Neutrophil (primary cell): ENCODE results near the gene SSC4D.
"Not testable (repeated sequence)": the region's sequence is repeated elsewhere in the genome, so short reads cannot be mapped to it uniquely, and the experiment has no call there.

ENCODE experiments used
- H3K27ac ChIP-seq: fragments of 200-600 bp; sonication (generic); 2 replicates; pipeline ENCODE4 v1.5.1; 2016; ENCODE audit warnings: mild to moderate bottlenecking, moderate library complexity
- H3K27me3 ChIP-seq: fragments of 200-600 bp; sonication (generic); 2 replicates; pipeline ENCODE4 v1.6.0; 2016; ENCODE audit warnings: mild to moderate bottlenecking
- H3K36me3 ChIP-seq: fragments of 200-600 bp; sonication (generic); 2 replicates; pipeline ENCODE4 v1.5.1; 2017
- H3K4me1 ChIP-seq, 2 experiments: fragments of 200-600 bp in 1 of 2; sonication (generic) in 1 of 2; 1 replicate in 1 of 2; 2 replicates in 1 of 2; pipeline versions ENCODE4 v1.5.1 to v1.6.1; 2013 to 2016; ENCODE audit warnings: low read depth in 1 of 2, low read length in 1 of 2, mild to moderate bottlenecking in 1 of 2, moderate library complexity in 1 of 2; ENCODE audit not compliant: control insufficient read depth in 1 of 2, insufficient read depth in 1 of 2
- H3K4me3 ChIP-seq, 2 experiments: fragments of 200-600 bp in 1 of 2; sonication (generic) in 1 of 2; 1 replicate in 1 of 2; 2 replicates in 1 of 2; pipeline ENCODE4 v1.5.1; 2013 to 2016; ENCODE audit warnings: low read depth in 1 of 2, low read length in 1 of 2, mild to moderate bottlenecking in 1 of 2, moderate library complexity in 1 of 2
- H3K9me3 ChIP-seq: fragments of 200-600 bp; sonication (generic); 2 replicates; pipeline ENCODE4 v1.5.1; 2016
- CTCF ChIP-seq: fragments of 200-600 bp; sonication (generic); IDR thresholded peaks from 2 replicates; pipeline ENCODE4 v1.5.1; 2016; ENCODE audit warnings: antibody characterized with exemption

SSC4D gene

DNA sequence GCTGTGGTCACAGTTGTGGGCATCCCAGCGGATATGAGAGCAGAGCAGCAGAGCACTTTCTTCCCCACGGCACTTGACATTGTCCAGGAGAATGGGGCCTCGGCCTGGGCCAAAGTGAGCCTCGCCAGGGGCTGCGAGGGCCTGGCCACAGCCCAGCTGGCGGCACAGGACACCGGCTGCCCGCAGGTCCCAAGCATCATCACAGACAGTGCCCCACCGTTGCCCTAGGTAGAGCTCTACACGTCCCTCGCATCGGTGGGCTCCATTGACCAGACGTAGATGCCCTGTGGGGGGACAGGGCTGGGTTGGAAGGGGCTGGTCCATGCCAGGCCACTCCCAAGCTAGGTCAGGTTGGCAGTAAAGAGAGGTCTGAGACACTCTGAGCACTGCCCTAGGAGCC, 19.4 kb downstream of the SSC4D start:
- Histone ChIP-seq H3K9me3 (no peaks in the 10 kb centered on the region), H3K4me1 (peaks cover 23 to 26% of the 10 kb centered on the region in 2 experiments), H3K27me3 (no peaks in the 10 kb centered on the region), H3K4me3 (no peak overlapping the region), H3K27ac (no peak overlapping the region), H3K36me3 (no peaks in the 10 kb centered on the region)
- no peak for TF ChIP-seq CTCF

DNA sequence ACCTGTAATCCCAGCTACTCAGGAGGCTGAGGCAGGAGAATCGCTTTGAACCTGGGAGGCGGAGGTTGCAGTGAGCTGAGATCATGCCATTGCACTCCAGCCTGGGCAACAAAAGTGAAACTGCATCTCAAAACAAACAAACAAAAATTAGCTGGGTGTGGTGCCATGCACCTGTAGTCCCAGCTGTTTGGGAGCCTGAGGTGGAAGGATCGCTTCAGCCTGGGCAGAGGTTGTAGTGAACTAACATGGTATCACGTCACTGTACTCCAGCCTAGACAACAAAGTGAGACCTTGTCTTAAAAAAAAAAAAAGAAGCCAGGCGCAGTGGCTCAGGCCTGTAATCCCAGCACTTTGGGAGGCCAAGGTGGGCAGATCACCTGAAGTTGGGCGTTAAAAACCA, 21.7 kb downstream of the SSC4D start:
- H3K4me1 ChIP-seq, H3K36me3 ChIP-seq, H3K4me3 ChIP-seq, H3K9me3 ChIP-seq, H3K27me3 ChIP-seq, H3K27ac ChIP-seq: not testable (repeated sequence)

DNA sequence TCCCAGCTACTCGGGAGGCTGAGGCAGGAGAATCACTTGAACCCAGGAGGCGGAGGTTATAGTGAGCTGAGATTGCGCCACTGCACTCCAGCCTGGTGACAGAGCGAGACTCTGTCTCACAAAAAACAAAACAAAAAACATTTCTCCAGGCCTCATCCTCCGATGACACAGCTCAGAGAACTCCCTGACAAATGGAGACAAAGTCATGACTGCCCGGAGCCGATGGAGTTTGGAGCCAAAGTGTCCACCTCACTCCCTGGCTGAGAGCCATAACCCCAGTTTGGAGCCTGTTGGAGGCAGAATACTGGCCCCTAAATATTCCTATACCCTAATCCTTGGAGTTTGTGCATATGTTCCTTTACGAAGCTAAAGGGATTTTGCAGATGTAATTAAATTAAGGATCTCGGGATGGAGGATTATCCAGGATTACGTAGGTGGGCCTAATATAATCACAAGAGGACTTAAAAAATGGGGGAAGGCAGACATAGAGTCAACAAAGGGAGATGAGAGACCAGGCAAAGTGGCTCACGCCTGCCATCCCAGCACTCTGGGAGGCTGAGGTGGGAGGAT, 22.7 kb downstream of the SSC4D start:
- Histone ChIP-seq H3K4me3 (no peak overlapping the region), H3K4me1 (peaks cover 4 to 7% of the 10 kb centered on the region in 2 experiments), H3K9me3 (no peaks in the 10 kb centered on the region), H3K27me3 (no peaks in the 10 kb centered on the region), H3K36me3 (no peaks in the 10 kb centered on the region), H3K27ac (no peak overlapping the region)
- no peak for TF ChIP-seq CTCF

GRCh38 chr7:76383089-76383944, 26.2 kb downstream of the SSC4D start:
- Histone ChIP-seq H3K27ac (no peak overlapping the region), H3K9me3 (no peaks in the 10 kb centered on the region), H3K27me3 (no peaks in the 10 kb centered on the region), H3K4me3 (no peak overlapping the region), H3K36me3 (no peaks in the 10 kb centered on the region), H3K4me1 (peaks cover 20 to 26% of the 10 kb centered on the region in 2 experiments)
- TF ChIP-seq CTCF, result no peak

DNA sequence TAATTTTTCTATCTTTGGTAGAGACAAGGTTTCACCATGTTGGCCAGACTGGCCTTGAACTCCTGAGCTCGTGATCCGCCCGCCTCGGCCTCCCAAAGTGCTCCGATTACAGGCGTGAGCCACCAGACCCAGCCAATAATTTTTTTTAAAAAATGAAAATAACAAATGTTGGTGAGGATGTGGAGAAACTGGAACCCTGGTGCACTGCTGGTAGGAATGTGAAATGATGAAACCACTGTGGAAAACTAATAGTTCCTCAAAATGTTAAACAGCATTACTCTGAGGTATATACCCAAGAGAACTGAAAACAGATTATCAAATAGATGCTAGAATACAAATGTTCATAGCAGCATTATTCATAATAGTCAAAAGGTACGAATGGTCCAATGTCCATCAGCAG, 27.7 kb downstream of the SSC4D start:
- H3K4me1 ChIP-seq, result peaks cover 20 to 26% of the 10 kb centered on the region in 2 experiments
- peak overlapping the region; percentile 83 for H3K27ac ChIP-seq

More for the DNA sequence above, 27.7 kb downstream of the SSC4D start:
- no peaks in the 10 kb centered on the region for H3K27me3 ChIP-seq
- no peak overlapping the region for H3K4me3 ChIP-seq
- TF ChIP-seq CTCF, result no peak
- no peaks in the 10 kb centered on the region for H3K9me3 ChIP-seq
- no peaks in the 10 kb centered on the region for H3K36me3 ChIP-seq
